SKM-1 (cell line): ENCODE data around the gene FOSB.
"Not testable (repeated sequence)": the region's sequence is repeated elsewhere in the genome, so short reads cannot be mapped to it uniquely, and the experiment has no call there.

Experiments
- DNase-seq: peaks from one replicate; lab custom pipeline; 2025; ENCODE audit not compliant: unreplicated experiment; lab: John Stamatoyannopoulos, UW

FOSB gene

DNA sequence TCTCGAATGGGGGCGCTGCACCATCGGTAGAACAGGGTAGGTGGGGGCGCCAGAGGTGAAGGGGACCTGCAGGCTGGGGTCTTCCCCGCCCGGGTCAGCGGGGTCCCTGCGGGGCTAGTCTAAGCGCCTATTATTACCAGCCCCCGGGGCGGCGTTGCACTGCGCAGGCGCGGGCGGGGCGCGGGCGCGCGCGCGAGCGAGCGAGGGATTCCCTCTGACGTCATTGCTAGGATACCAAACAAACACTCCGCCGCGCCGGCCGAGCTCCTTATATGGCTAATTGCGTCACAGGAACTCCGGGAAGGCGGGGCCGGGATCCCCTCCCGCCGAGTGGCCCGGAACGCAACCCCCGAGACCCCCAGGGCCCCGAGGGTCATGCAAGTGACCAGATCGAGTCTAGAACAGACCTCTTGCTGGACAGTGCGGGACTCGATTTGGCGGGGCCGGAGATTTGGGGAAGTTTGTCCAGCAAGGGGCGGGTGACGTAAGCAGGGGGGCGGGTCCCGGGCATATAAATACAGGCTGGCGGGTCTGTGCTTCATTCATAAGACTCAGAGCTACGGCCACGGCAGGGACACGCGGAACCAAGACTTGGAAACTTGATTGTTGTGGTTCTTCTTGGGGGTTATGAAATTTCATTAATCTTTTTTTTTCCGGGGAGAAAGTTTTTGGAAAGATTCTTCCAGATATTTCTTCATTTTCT is at the start of gene FOSB:
TSS of gene FOSB (plus strand) at position 541 of the 703 bp plus-strand sequence. CDS start 591 bp downstream, outside the sequence.
- DNase-seq = peak; percentile 74

DNA sequence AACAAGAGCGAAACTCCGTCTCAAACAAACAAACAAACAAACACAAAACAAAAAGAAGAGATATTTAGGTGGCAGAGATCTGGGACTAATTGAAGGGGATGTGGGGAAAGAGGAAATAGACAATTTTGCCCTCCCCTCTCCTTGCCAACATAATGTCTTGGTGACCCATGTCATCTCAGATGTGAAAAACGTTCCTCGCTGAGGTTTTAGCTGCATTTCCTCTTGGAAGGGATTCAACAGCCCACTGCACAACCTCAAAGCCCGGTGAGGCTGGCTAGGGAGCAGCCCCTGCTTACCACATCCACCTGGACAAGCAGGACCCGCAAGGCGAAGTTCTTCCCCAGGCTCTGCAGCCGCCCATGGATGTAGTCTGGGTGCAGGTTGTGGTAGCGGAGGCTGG is 49.0 kb upstream of the FOSB start:
- DNase-seq = no peak

DNA sequence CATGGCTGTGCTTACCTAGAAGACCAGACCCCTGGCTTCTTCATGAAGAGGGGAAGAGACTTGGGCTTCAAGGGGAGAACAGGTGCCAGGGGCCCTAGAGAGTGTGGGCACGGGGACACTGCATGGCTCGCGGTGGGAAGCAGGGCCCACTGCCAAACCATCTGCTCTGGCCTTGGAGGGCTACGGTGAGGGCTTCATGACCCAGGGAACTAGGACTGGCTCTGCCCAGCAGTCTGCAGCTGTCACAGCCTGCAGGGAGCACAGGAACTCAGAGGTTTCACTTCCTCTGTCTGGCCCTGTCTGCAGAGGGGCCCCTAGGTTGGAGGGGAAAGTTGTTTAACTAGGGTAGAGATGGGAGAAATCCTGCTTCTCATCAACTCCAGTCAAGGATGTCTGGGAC is 48.4 kb upstream of the FOSB start:
- DNase-seq = peak; percentile 29

DNA sequence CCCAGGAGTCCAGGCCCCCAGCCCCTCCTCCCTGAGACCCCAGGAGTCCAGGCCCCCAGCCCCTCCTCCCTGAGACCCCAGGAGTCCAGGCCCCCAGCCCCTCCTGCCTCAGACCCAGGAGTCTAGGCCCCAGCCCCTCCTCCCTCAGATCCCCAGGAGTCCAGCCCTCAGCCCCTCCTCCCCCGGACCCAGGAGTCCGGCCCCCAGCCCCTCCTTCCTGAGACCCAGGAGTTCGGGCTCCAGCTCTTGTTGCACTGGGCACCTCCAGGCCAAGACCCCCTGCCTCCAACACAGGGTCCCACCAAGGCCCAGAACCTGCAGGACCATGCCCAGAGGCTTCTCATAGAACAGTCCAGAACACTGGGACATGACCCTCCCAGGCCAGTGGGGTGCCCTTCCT is 47.9 kb upstream of the FOSB start:
- no peak for DNase-seq

DNA sequence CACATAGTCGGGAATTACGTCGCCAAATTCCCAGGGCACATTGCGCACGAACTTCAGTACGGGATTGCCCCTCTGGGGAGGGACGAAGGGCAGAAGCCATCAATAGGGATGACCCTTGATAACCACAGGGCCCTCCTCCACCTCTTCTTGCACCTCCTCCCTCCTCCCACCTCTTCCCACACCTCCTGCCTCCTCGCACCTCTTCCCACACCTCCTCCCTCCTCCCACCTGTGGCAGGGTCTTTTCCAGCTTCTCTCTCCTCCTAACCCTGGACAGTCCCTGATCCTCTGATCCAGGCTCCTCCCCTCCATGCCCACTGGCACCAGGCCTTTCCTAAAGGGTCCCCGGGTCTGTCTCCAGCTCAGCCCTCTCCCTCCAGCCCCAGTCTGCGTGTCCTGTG is 47.4 kb upstream of the FOSB start:
- no peak for DNase-seq

DNA sequence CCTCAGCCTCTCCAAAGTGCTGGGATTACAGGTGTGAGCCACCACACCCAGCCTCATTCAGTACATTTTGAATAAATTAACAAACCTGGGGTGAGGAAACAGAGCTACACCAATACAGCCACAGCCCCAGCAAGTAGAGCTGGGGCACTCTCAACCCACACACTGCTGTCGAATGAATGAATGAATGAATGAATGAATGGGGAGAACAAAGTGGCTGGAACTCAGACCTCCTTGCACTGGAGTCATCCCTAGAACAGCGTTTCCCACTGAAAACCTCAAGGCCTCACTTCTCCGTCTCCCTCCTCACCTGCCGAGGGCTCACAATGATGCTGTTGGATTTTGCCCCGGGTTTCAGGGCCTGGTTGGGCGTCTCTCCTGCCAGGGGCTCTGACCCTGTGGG is 46.9 kb upstream of the FOSB start:
- no peak for DNase-seq

DNA sequence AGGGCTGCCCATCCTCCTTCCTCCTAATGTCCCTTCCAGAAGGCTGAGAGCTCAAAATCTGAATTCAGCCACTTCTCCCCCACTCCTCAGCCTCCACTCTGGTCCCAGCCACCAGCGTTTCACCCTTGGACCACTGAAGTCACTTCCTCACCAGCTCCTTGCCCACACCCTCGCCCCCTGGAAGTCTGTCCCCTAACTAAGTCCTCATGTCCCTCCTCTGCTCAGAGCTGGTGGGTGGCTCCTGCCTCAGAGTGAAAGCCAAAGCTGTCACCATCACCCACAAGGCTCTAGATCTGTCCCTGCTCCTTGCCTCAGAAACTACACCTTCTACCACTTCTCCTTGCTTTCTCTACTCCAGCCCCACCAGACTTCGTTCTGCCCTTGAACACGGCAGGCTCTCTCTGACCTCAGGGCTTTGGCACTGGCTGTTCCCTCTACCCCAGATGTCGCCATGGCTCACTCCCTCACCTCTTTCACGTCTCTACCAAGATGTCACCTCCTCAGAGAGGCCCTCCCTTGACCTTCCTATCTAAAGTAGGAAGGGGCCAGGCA is 45.8 kb upstream of the FOSB start:
- no peak for DNase-seq

DNA sequence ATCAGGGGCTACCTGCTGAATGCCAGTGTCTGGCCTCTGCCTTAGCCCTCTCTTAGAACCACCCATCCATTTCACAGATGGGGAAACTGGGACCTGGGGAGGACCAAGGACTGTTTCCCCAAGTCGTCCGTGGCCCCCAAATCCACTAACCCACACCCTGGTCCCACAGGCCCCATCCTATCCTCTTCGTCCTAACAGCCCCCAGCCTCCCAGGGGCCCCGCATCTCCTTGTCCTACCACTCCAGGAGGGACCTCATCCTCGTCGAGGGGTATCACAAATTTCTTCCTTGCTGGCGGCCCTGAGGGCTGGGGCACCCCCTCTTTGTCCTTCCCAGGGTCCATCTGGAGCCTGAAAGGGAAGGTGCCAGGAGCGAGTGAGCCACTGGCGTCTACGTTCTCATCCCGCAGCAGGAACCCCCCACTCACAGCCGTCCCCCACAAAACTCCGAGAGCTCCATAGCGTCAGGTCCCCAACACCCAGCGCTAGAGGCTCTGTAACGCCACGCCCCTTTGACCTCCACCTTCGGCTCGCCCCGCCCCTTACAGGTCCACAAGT is 44.7 kb upstream of the FOSB start:
- DNase-seq = no peak

DNA sequence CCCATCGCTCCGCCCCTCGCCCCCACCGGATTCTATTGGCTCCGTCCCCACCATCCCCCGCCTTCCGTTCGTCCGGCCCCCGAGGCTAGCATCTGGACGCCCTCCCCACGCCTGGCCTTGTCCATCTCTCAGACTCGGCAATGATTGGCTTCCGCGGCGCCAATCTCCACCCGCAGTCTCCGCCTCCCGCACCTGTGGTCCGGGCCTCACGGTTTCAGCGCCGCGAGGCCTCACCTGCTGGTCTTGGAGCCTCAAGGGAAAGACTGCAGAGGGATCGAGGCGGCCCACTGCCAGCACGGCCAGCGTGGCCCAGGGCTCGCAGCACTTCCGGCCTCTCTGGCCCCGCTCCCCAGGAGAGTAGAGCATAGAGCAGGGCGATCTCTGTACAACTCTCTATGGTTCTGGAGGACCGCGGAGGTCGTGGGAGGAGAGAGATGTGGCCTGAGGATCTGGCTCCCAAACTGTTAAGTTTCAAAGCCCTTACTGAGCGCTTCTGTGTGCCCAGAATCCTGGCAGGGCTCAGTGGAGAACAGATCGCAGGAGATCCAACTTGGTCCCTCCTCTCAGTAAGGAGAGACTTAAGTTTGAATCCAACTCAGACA is 44.1 kb upstream of the FOSB start, which contains the start of gene ERCC1:
TSS of gene ERCC1 (minus strand) at position 329 of the 602 bp plus-strand sequence. CDS start 543 bp downstream, outside the sequence.
- peak; percentile 70 for DNase-seq

DNA sequence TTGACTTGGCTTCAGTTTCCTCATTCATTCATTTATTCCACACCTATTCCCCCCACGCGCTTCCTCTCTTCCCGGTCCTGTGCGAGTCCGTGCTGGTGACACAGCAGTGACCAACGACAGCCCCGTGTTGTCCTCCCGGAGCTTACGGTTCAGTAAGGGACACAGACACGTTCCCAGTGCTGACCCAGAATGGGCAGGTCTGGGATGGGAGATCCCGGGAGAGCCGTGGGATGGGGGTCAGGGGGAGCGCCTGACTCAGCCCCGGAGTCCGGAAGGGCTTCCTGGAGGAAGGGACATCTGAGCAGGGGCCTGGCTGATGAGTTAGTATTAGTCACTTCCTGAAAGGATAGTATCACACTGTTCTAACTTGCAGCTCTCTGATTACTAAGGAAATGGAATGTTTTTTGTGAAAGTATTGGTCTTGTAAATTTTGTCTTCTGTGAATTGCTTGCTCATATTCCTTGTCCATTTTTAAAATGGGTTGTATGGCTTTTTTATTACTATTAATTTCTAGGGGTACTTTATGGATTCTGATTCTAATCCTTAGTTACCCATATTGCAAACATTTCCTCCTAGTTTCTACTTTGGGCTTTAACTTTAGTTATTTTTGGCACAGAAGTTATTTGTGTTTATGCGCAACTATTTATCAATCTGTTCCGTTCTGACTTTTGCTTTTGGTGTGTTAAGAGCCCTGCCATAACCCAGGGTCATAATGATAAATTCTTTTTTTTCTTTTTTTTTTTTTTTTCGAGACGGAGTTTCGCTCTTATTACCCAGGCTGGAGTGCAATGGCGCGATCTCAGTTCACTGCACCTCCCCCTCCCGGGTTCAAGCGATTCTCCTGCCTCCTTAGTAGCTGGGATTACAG is 43.4 kb upstream of the FOSB start:
- DNase-seq = peak; percentile 14

DNA sequence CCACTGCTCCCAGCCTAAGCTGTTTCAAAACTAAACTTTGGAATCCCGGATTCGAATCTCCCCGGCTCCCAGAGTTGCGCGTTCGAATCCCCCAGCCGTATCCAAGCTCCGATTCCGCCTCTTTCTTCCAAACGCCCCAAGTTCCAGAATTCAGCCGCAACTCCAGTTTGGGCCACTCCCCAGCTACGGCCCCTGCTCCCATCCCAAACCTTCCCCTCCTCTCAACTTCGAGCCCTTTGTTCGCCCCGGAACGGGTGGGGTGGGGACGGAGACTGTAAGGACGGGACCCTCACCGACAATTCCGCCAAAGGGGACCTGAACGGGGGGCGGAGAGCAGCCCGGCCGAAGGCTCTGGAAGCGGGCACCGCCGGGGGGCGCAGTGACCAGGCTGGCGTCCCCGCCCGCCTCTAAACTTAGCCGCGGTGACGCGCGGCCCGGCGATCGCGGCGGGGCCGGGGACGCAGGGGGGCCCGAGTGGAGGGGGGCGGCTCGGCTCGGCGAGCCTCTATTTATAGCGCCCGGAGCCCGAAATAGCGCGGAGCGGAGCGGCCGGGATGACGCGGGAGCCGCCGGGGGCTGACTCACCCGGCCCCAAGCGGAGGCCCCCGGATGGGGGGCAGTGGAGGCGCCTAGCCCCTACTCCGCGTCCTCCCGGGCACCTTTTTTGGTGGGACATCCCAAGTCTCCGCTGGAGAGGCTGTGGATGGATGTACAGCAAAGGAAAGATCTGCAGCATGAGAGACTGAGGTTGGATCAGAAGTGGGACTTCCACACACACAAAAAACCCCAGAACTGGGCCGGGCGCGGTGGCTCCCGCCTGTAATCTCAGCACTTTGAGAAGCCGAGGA is 39.2 kb upstream of the FOSB start:
- DNase-seq = no peak

DNA sequence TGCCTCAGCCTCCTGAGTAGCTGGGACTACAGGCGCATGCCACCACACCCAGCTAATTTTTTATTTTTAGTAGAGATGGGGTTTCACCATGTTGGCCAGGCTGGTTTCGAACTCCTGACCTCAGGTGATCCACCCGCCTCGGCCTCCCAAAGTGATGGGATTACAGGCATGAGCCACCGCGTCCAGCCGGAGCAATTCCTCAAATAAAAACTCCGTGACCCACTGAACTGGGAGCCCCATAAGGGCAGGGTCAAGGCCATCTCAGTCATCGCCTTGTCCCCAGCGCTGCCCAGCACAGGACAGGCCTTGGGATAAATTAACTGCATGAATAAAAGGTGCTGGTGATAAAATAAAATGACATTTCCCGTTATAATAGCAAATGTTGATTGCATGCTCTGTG is 37.9 kb upstream of the FOSB start:
- DNase-seq = not testable (repeated sequence)

DNA sequence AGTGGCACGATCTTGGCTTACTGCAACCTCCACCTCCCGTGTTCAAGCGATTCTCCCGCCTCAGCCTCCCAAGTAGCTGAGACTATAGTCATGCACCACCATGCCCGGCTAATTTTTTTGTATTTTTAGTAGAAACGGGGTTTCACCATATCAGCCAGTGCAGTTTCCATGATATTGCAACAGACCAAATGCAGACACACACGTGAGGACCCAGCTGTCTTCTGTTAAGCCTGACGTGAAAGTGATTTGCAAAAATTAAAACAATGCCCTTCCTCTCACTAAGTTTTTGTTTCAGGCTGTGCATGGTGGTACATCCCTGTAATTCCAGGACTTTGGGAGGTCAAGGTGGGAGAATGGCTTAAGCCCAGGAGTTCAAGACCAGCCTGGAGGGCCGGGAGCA is 36.8 kb upstream of the FOSB start:
- DNase-seq = not testable (repeated sequence)

DNA sequence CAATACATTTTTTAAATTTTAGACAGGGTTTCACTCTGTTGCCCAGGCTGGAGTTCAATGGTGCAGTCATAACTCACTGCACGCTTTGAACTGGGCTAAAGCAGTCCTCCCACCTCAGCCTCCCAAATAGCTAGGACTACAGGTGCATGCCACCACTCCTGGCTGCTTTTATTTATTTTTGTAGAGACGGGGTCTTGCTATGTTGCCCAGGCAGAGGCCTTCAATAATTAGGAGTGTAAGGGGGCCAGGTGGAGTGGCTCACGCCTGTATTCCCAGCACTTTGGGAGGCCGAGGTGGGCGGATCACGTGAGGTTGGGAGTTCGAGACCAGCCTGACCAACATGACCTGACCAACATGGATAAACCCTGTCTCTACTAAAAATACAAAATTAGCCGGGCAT is 35.3 kb upstream of the FOSB start:
- DNase-seq = not testable (repeated sequence)

DNA sequence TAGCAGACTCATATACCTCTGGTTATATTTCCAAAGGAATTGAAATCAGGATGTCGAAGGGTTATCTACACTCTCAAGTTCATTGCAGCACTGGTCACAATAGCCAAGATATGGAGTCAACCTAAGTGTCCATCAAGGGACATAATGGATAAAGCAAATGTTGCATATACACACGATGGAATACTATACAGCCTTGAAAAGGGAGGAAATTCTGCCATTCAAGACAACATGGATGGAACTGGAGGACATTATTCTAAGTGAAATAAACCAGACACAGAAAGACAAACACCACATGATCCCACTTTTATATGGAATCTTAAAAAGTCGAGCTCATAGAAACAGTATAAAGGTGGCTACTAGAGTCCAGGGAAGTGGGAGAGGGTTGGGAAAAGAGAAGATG is 30.5 kb upstream of the FOSB start:
- no peak for DNase-seq

DNA sequence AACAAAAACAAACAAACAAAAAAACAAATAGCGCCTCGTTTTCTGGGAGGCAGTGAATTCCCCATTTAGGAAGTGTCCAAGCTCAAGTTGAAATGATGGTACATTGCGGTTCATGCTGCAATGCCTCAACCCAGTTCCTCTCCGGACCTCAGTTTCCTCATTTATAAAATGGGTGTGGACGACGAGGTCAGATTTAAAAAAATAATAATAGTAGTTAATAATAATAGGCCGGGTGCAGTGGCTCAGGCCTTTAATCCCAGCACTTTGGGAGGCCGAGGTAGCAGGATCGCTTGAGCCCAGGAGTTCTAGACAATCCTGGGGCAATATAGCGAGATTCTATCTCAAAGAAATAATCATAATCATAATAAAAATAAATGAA is 28.6 kb upstream of the FOSB start:
- DNase-seq = no peak

DNA sequence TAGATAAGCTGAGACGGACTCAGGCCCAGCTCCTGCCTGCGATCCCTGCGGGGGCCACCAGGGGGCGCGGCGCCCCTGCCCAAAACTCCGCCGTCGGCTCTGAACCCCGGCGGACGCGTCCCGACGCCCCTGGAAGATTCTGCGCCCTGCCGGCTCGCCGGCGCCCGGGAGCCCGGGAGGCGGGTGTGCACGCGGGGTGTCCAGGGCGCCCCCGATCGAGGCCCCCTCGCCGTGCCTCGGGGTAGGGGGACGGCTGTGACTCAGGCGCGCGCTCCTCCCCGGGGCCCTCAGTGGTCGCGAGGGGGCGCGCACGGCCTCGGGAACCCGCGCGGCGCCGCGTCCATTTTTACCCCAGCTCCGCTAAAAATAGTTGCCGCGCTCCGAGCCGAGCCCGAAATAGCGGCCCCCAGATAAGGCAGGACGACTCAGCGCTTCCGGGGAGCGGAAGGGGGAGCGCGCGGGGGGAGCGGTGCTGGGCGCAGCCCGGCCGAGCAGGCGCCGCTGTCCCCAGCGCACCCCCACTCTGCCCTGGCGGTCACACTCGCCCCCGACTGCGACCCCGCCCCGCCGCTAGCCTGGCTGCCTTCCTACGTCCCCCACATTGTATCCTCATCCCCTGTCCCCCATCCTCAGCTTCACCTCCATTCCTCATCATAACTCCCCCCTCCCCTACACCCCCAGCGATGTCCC is 28.1 kb upstream of the FOSB start:
- peak; percentile 25 for DNase-seq

DNA sequence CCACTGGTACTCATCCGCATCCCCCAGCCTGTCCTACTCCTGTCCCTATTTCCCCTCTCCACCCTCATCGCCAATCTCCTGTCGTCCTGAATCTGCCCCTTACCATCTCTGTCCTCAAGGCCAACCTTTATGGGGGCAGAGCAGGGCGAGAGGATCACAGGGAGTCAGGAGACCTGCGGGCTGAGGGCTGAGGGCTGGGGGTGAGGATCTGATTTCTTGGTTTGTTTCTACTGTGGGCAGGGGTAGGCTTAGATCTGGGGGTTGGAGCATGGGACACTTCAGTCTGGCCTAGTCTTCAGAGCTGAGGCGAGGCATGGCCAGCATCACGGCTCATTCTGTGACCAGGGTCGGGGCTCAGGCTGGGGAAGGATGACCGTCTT is 27.5 kb upstream of the FOSB start:
- no peak for DNase-seq

DNA sequence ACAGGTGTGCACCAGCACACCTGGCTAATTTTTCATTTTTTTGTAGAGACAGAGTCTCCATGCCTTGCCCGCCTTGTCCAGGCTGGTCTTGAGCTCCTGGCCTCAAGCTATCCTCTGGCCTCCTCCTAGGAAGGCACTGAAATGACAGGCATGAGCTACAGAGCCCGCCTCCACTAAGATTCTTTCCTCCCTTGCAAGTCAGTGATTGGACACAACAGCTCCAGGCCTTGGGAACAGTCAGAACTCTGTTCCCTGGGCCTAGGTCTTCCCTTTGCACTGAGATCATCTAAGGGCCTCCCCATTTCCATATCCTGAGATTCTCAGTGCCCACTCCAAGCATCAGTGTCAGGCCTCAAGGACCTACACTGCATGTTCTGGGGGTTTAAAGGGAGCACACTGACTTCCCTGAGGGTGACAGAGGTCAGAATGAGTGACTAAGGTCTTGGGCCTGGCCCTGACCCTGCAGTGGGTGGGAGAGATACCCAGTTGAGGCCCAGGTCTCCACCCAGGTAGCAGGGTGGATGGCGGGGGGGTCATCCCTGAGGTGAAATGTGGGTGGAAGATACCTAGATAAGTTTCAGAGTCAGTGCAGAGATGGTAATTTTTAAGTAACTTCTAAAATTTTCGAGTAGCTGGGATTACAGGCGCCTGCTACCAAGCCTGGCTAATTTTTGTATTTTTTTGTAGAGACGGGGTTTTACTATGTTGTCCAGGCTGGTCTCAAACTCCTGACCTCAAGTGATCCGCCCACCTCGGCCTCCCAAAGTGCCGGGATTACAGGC is 26.7 kb upstream of the FOSB start:
- DNase-seq = no peak
